Hepatocyte (in vitro differentiated cells): ENCODE results near the gene ZNF80.

Source experiments
- EZH2 ChIP-seq: fragments of 200-600 bp; sonication (generic); IDR thresholded peaks from 2 replicates; pipeline ENCODE4 v1.6.1; 2016; ENCODE audit warnings: antibody characterized with exemption, mild to moderate bottlenecking, borderline replicate concordance
- EZH2phosphoT487 ChIP-seq: fragments of 200-600 bp; sonication (generic); IDR thresholded peaks from one replicate; pipeline ENCODE4 v1.6.1; 2018; ENCODE audit warnings: antibody characterized with exemption, mild to moderate bottlenecking, low read depth, moderate library complexity; ENCODE audit not compliant: unreplicated experiment, severe bottlenecking
- TF ChIP-seq, protein P1 (sequence below): fragments of 200-600 bp; sonication (generic); IDR thresholded peaks from 2 replicates; pipeline ENCODE4 v1.5.1; 2016; ENCODE audit warnings: antibody characterized with exemption, mild to moderate bottlenecking; ENCODE audit not compliant: poor library complexity

DNA sequence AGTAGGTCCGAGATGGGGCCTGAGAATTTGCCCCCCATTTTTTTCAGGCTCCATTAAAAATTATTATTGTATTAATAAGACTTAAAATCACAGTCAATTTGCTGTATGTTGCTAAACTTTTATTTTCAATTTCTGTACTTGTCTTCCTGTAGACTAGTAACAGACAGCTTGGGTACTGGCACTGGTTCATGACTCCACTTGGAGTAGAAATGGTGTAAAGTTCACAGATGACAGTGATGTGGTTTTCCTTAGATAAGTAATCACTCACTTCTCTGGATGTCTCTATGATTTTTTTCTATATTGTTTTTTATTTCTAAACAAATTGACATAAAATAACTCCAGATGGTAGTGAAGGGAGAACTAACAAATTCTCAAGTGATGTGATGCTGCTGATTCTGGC is 15.6 kb upstream of the ZNF80 start:
- TF ChIP-seq, protein P1, sequence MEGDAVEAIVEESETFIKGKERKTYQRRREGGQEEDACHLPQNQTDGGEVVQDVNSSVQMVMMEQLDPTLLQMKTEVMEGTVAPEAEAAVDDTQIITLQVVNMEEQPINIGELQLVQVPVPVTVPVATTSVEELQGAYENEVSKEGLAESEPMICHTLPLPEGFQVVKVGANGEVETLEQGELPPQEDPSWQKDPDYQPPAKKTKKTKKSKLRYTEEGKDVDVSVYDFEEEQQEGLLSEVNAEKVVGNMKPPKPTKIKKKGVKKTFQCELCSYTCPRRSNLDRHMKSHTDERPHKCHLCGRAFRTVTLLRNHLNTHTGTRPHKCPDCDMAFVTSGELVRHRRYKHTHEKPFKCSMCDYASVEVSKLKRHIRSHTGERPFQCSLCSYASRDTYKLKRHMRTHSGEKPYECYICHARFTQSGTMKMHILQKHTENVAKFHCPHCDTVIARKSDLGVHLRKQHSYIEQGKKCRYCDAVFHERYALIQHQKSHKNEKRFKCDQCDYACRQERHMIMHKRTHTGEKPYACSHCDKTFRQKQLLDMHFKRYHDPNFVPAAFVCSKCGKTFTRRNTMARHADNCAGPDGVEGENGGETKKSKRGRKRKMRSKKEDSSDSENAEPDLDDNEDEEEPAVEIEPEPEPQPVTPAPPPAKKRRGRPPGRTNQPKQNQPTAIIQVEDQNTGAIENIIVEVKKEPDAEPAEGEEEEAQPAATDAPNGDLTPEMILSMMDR = no peak
- no peak for TF ChIP-seq EZH2phosphoT487
- no peak for TF ChIP-seq EZH2
